NT2/D1 (cell line): ENCODE measurements around the gene KMT2B.

ENCODE experiments used
- SUZ12 ChIP-seq: IDR thresholded peaks from 2 replicates; pipeline ENCODE4 v1.6.1; 2011; ENCODE audit not compliant: insufficient read length, insufficient read depth; ENCODE audit errors: extremely low read depth
- ZNF274 ChIP-seq: IDR thresholded peaks from 2 replicates; pipeline ENCODE4 v1.6.1; 2011; ENCODE audit warnings: mild to moderate bottlenecking, low read depth, low read length

GRCh38 chr19:35712567-35713505 lies 5.0 kb upstream of the KMT2B start:
- TF ChIP-seq SUZ12 = no peak
- no peak for TF ChIP-seq ZNF274
